OCI-LY1 (cell line): ENCODE measurements around the gene MRPL49.

Experiments used
- CTCF ChIP-seq: fragments of 200-600 bp; sonication (generic), shearing (Covaris generic); IDR thresholded peaks from 2 replicates; pipeline ENCODE4 v1.5.1; 2017; ENCODE audit warnings: mild to moderate bottlenecking, antibody characterized with exemption, low read length, moderate library complexity, mixed read lengths
- EZH2 ChIP-seq: fragments of 200-600 bp; sonication (generic), shearing (Covaris generic); IDR thresholded peaks from 2 replicates; pipeline ENCODE4 v1.8.0; 2017; ENCODE audit warnings: borderline replicate concordance, mixed run types, mild to moderate bottlenecking, antibody characterized with exemption, low read length, moderate library complexity, mixed read lengths

GRCh38 chr11:65134952-65135632 lies 13.0 kb downstream of the MRPL49 start:
- TF ChIP-seq CTCF = no peak
- TF ChIP-seq EZH2 = no peak
